IPS DF 4.7 (cell line): Measurements from ENCODE around the gene AKR7A2.
A peak's percentile ranks its signal among the peaks of the same experiment; 100 is the strongest.

ENCODE experiments used
- DNase-seq: peaks from one replicate; pipeline ENCODE4 v3.0.0-alpha.2; 2013; ENCODE audit warnings: low spot score; ENCODE audit errors: extremely low read depth

AKR7A2 gene

GRCh38 chr1:19343617-19344350, 31.8 kb upstream of the AKR7A2 start:
- DNase-seq = no peak

GRCh38 chr1:19342894-19343616, 31.1 kb upstream of the AKR7A2 start:
- no peak for DNase-seq

GRCh38 chr1:19342062-19342750, 30.3 kb upstream of the AKR7A2 start:
- no peak for DNase-seq

DNA sequence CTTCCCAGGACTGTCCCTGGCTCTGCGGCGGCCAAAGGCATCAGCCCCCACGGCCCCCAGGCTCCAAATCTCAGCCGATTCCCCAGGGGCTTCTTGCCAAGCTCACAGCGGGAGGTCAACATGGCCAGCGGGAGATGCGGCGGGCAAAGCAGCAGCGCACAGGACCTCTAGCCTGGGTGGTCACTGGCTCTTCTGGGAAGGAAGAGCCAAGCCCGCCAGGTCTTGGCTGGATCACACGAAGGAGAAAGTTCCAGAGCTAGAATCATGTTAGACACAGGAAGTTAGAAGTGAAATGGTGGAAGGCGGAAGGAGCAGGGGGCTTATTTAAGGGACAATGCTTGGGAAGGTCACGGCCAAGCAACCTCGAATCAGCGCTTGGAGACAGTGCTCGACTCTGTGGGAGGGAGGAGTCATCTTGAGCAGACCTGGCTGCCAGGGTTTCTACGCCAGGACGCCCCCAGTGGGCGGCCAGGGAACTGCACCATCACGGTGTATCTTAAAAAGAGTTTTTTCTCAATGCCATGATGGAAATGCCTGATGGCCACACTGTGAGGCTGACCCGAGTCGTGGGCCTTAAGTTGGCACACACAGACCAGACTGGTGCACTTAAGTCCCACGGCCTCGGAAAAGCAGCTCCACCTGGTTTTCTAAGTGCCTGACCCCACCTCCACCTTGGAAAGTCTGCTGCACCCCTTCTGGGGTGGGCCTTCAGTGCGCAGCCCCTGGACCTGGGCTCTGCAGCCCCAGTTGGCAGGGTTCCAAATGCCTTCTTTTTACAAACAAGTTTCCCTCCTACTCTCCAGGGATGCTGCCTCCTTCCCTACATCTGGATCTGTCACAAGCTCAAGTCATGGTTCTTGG, 29.5 kb upstream of the AKR7A2 start:
- peak; percentile 82 for DNase-seq

DNA sequence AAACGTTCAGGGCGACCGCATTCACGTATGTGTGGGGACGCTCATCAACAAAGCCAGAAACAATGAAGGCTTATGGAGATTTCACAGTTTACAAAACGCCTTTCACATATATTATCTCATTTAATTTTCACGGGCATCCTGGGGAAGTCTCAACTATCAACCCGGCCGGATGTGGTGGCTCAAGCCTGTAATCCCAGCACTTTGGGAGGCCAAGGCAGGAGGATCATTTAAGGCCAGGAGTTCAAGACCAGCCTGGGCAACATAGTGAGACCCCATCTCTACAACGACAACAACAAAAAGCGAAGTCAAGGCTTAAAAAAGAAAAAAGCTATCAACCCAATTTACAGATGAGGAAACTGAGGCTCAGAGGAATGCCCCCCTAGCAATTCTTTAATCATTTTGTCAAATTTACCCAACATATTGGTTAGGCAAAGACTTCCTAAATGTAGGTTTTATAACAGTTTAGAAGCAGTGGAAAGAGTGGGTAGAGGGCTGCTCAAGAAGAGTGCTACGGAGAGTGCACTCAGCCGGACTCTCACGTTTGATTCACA, 28.5 kb upstream of the AKR7A2 start:
- DNase-seq = no peak

DNA sequence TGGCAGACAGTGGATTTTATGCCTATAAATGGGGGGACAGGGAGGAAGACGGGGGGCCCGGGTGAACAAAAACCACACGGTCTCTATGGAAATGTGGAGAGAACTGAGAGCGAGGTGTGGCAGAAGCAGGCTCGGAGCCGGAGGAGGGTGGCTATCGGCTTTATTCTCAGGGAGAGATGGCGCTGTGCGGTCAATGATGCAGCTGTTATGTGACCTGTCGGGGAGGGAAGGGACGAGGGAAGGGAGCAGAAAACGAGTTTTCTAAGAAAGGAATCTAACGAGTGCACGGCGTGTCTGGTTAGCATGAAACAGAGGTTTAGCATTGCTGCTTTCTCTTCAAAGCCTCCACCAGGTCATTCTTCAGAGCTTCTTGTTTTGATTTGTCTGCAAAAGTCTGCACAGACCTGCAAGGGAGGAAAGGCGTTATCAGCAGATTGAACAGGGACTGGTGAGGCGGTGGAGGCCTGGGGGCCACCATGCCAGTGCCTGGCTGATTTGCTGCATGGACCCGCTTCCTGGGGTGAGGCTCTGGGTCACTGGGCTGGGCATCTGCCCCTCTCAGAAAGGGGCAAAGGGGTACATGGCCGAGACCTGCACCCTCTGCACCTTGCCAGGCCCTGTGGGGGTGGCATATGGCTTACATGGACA, 27.4 kb upstream of the AKR7A2 start:
- DNase-seq = no peak

GRCh38 chr1:19338323-19338762, 26.4 kb upstream of the AKR7A2 start:
- peak; percentile 53 for DNase-seq

DNA sequence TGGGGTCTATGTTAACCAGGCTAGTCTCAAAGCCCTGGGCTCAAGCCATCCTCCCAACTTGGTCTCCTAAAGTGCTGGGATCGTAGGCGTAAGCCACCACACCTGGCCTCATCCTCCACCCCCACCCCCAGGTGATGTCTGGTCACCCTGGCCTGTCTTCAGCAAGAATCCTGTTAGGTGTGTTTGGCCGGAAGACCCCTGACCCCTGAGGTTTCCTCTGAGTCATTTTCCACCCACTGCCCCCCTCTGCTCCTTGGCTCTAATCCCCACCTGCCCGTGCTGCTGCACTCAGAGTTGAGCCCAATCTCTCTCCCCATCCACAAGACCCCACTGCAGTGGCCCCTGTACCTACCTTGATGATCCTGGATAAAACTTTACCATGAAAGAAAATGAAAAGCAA, 25.3 kb upstream of the AKR7A2 start:
- no peak for DNase-seq

GRCh38 chr1:19336543-19336942, 24.6 kb upstream of the AKR7A2 start:
- DNase-seq = no peak

- no peak for DNase-seq
Observed at GRCh38 chr1:19333587-19334354, 21.8 kb upstream of the AKR7A2 start.

DNA sequence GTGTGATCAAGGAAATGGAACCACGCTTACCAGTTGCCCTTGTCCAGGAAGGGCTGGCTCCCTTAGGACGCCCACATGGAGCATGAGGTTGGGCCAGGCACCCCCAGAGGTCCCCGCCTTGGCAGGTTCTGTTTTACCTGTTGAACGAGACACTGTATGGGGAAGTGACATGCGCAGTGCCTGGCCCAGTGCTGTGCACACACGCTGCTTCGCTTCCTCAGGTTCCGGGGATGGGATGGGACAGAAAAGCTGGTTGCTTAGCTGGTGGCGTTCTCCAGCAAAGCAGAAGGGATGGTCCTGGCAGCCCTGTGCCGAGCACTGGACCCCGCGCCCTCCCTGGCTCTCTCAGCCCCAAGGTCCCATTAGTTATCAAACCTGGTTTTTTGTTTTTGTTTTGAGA, 20.9 kb upstream of the AKR7A2 start:
- DNase-seq = no peak

GRCh38 chr1:19331262-19331878, 19.4 kb upstream of the AKR7A2 start:
- no peak for DNase-seq

- DNase-seq = no peak
Observed at GRCh38 chr1:19330449-19331135, 18.6 kb upstream of the AKR7A2 start.

GRCh38 chr1:19329611-19330010, 17.7 kb upstream of the AKR7A2 start:
- DNase-seq = no peak

- no peak for DNase-seq
Observed at GRCh38 chr1:19329188-19329587, 17.2 kb upstream of the AKR7A2 start.

DNA sequence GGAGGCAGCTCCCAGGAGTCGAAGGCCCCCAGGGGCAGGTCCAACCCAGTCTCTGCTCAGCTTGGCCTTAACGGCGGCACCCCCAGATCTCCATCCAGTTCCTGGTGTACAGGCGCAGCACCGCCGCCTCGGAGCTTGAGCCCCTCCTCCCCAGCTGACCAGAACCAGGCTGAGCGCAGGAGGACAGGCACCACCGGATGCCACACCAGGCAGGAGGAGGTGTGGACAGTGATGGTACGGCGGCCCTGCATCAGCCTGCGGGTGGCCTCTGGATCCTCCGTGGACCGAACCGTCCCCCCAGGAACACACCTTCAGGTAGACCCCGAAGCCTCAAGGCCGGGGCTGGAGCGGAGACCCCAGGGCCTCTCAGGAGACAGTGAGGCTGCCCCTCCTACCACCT, 16.5 kb upstream of the AKR7A2 start:
- no peak for DNase-seq

- DNase-seq = no peak
Observed at GRCh38 chr1:19327736-19328135, 15.8 kb upstream of the AKR7A2 start.

DNA sequence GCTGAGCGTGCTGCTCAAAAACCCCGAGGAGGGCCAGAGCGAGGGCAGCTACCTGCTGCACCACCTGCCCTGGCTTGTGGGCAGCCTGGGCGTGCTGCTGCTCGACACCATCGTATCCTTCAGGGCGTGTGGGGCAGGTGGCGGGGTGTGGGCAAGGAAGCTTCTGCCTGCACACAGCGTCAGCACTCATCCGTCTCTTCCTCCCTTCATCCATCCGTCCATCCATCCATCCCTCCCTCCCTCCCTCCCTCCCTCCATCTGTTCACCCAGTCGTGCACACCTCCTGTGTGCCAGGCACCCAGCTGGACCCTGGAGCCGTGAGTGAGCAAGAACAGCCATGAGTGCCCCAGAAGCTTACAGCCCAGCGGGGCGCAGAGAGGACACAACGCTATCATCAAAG, 15.4 kb upstream of the AKR7A2 start:
- DNase-seq = no peak

GRCh38 chr1:19326748-19327065, 14.8 kb upstream of the AKR7A2 start:
- DNase-seq = no peak
